OCI-LY1 (cell line): ENCODE measurements around the gene COTL1.

Experiments
- H2AFZ ChIP-seq: fragments of 200-600 bp; sonication (generic), shearing (Covaris generic); 2 replicates; pipeline ENCODE4 v1.6.0; 2014; ENCODE audit warnings: antibody characterized with exemption, mild to moderate bottlenecking, low read length
- H3F3A ChIP-seq: fragments of 200-600 bp; sonication (generic), shearing (Covaris generic); 2 replicates; pipeline ENCODE4 v1.6.0; 2014; ENCODE audit warnings: mild to moderate bottlenecking, antibody characterized with exemption, low read length, moderate library complexity; ENCODE audit not compliant: insufficient read depth
- H3K27ac ChIP-seq: fragments of 200-600 bp; sonication (generic); 2 replicates; pipeline ENCODE4 v1.5.1; 2014; ENCODE audit warnings: low read length, mixed run types, mild to moderate bottlenecking, low read depth; ENCODE audit not compliant: poor library complexity, severe bottlenecking
- H3K27me3 ChIP-seq: fragments of 200-600 bp; sonication (generic); 2 replicates; pipeline ENCODE4 v1.6.0; 2014; ENCODE audit warnings: antibody characterized with exemption, mild to moderate bottlenecking, low read length, moderate library complexity; ENCODE audit not compliant: insufficient read depth
- H3K36me3 ChIP-seq: fragments of 200-600 bp; sonication (generic); 2 replicates; pipeline ENCODE4 v1.6.1; 2014; ENCODE audit warnings: mild to moderate bottlenecking, antibody characterized with exemption, low read length, moderate library complexity, mixed read lengths; ENCODE audit not compliant: insufficient read depth
- H3K4me1 ChIP-seq: fragments of 200-600 bp; sonication (generic); 2 replicates; pipeline ENCODE4 v1.5.1; 2014; ENCODE audit warnings: mild to moderate bottlenecking, low read length, moderate library complexity; ENCODE audit not compliant: insufficient read depth, severe bottlenecking
- H3K4me2 ChIP-seq: fragments of 200-600 bp; sonication (generic), shearing (Covaris generic); 2 replicates; pipeline ENCODE4 v1.6.1; 2014; ENCODE audit warnings: low read length
- H3K4me3 ChIP-seq: fragments of 200-600 bp; sonication (generic); 2 replicates; pipeline ENCODE4 v1.5.1; 2014; ENCODE audit warnings: low read length, low read depth, mild to moderate bottlenecking, mixed read lengths; ENCODE audit not compliant: poor library complexity, severe bottlenecking
- H3K79me2 ChIP-seq: fragments of 200-600 bp; shearing (Covaris generic); 2 replicates; pipeline ENCODE4 v1.6.1; 2016; ENCODE audit warnings: mixed run types, low read length, mixed read lengths; ENCODE audit not compliant: insufficient read depth
- H3K9ac ChIP-seq: fragments of 200-600 bp; sonication (generic), shearing (Covaris generic); 2 replicates; pipeline ENCODE4 v1.6.1; 2014; ENCODE audit warnings: mild to moderate bottlenecking, low read length, mixed read lengths
- H3K9me2 ChIP-seq: fragments of 200-600 bp; sonication (generic), shearing (Covaris generic); 2 replicates; pipeline ENCODE4 v1.6.1; 2014; ENCODE audit warnings: low read depth, mild to moderate bottlenecking, low read length, mixed read lengths
- H3K9me3 ChIP-seq: fragments of 200-600 bp; shearing (Covaris generic); 2 replicates; pipeline ENCODE4 v1.6.1; 2014; ENCODE audit warnings: low read length, mixed read lengths
- H4K20me1 ChIP-seq: fragments of 200-600 bp; sonication (generic), shearing (Covaris generic); 2 replicates; pipeline ENCODE4 v1.6.0; 2016; ENCODE audit warnings: mild to moderate bottlenecking, low read length; ENCODE audit not compliant: insufficient read depth
- EZH2 ChIP-seq: fragments of 200-600 bp; sonication (generic), shearing (Covaris generic); IDR thresholded peaks from 2 replicates; pipeline ENCODE4 v1.8.0; 2017; ENCODE audit warnings: borderline replicate concordance, mixed run types, mild to moderate bottlenecking, antibody characterized with exemption, low read length, moderate library complexity, mixed read lengths
- TF ChIP-seq, protein P1 (sequence below): fragments of 200-600 bp; sonication (generic), shearing (Covaris generic); IDR thresholded peaks from 2 replicates; pipeline ENCODE4 v1.5.1; 2017; ENCODE audit warnings: mild to moderate bottlenecking, antibody characterized with exemption, low read length, moderate library complexity, mixed read lengths

Gene COTL1

DNA sequence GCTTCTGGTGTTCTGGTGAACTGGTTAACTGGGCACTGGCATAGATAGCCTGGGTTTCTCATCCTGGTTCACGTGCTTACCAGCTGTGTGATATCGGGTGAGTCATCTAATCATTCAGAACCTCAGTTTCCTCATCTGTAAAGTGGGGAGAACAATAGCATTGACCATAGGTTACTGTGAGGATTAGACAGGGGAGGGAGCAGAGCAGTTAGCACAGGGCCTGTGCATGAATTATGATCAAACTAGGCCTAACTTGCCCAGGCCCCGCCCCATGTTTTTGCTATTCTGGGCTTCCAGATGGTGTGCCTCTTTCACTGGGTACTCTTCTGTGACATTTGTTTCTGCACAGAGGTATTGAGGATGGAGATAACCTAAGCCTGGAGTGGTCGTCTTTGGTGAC, 25.8 kb upstream of the COTL1 start:
- H3K9me3 ChIP-seq, result no peaks in the 10 kb centered on the region
- no peaks in the 10 kb centered on the region; the same call in 1 of the 2 replicates for H3K36me3 ChIP-seq
- H3K27ac ChIP-seq, result no peak overlapping the region
- no peaks in the 10 kb centered on the region for H3K79me2 ChIP-seq
- no peak overlapping the region for H3K4me2 ChIP-seq
- no peaks in the 10 kb centered on the region for H3K9me2 ChIP-seq
- no peak overlapping the region for H2AFZ ChIP-seq
- TF ChIP-seq, protein P1, sequence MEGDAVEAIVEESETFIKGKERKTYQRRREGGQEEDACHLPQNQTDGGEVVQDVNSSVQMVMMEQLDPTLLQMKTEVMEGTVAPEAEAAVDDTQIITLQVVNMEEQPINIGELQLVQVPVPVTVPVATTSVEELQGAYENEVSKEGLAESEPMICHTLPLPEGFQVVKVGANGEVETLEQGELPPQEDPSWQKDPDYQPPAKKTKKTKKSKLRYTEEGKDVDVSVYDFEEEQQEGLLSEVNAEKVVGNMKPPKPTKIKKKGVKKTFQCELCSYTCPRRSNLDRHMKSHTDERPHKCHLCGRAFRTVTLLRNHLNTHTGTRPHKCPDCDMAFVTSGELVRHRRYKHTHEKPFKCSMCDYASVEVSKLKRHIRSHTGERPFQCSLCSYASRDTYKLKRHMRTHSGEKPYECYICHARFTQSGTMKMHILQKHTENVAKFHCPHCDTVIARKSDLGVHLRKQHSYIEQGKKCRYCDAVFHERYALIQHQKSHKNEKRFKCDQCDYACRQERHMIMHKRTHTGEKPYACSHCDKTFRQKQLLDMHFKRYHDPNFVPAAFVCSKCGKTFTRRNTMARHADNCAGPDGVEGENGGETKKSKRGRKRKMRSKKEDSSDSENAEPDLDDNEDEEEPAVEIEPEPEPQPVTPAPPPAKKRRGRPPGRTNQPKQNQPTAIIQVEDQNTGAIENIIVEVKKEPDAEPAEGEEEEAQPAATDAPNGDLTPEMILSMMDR, result no peak
- TF ChIP-seq EZH2, result no peak
- H3K4me3 ChIP-seq, result no peak overlapping the region
- 0 out of 2 replicates have a peak, but pooled peaks cover 4% of the 10 kb centered on the region for H3K27me3 ChIP-seq
- no peaks in the 10 kb centered on the region for H4K20me1 ChIP-seq
- H3F3A ChIP-seq, result no peaks in the 10 kb centered on the region
- H3K9ac ChIP-seq, result no peak overlapping the region
- H3K4me1 ChIP-seq, result peaks cover 37% of the 10 kb centered on the region

GRCh38 chr16:84643180-84643583, 25.3 kb upstream of the COTL1 start:
- Histone ChIP-seq H3K4me3 (no peak overlapping the region), H3K4me1 (peaks cover 37% of the 10 kb centered on the region), H3K79me2 (no peaks in the 10 kb centered on the region), H3K9me2 (no peaks in the 10 kb centered on the region), H3K9me3 (no peaks in the 10 kb centered on the region), H3K4me2 (no peak overlapping the region), H2AFZ (no peak overlapping the region), H3F3A (no peaks in the 10 kb centered on the region), H3K9ac (no peak overlapping the region), H3K27ac (no peak overlapping the region), H4K20me1 (no peaks in the 10 kb centered on the region), H3K36me3 (no peaks in the 10 kb centered on the region; the same call in 1 of the 2 replicates), H3K27me3 (0 out of 2 replicates have a peak, but pooled peaks cover 4% of the 10 kb centered on the region)
- TF ChIP-seq EZH2, result no peak
- TF ChIP-seq, protein P1, result no peak

GRCh38 chr16:84641643-84642358, 23.9 kb upstream of the COTL1 start:
- no peak overlapping the region for H3K4me3 ChIP-seq
- no peak overlapping the region for H3K9ac ChIP-seq
- no peaks in the 10 kb centered on the region for H3K9me2 ChIP-seq
- peaks cover 34% of the 10 kb centered on the region for H3K4me1 ChIP-seq
- peak overlapping the region; percentile 24 for H3K4me2 ChIP-seq
- H3K36me3 ChIP-seq, result no peaks in the 10 kb centered on the region; the same call in 1 of the 2 replicates
- no peaks in the 10 kb centered on the region for H4K20me1 ChIP-seq
- no peaks in the 10 kb centered on the region for H3F3A ChIP-seq
- H3K27ac ChIP-seq, result no peak overlapping the region
- TF ChIP-seq, protein P1, result no peak
- TF ChIP-seq EZH2, result no peak
- no peaks in the 10 kb centered on the region for H3K9me3 ChIP-seq
- no peaks in the 10 kb centered on the region for H3K79me2 ChIP-seq
- H2AFZ ChIP-seq, result no peak overlapping the region
- H3K27me3 ChIP-seq, result 0 out of 2 replicates have a peak, but pooled peaks cover 4% of the 10 kb centered on the region
